Measurements from ENCODE around the gene SINHCAF. TPM values are rescaled to one million over a fixed set of nuclear protein-coding genes. Genes with fewer than 3 reads are reported as not detected.
A peak's percentile ranks its signal among the peaks of the same experiment; 100 is the strongest.

SINHCAF gene
- total and polyA plus RNA-seq, 9 of the 15 experiments (the other 6 are each of a cell fraction or from before 2014, with no cell fraction given) = 73.2 to 185 (median 110) TPM

- TF ChIP-seq BACH1 (tag; IDR thresholded peaks at IDR 0.05) (no peak), MEF2D (tag; conservative IDR thresholded peaks at IDR 0.05; ENCODE audit: low read depth) (no peak), SMARCE1 (IDR thresholded peaks at IDR 0.05) (0 out of 2 replicates have a peak, but pooled peaks have one; percentile 9), KDM4B (IDR thresholded peaks at IDR 0.05; ENCODE audit: borderline replicate concordance in 2 of 2, low read depth in 1 of 2) (no peak; a peak in 1 of 4 replicates), ZNF280B (CRISPR knock-in tag; IDR thresholded peaks at IDR 0.05) (no peak), SNAPC5 (CRISPR knock-in tag; IDR thresholded peaks at IDR 0.05) (no peak), ILF3 (IDR thresholded peaks at IDR 0.05; ENCODE audit: borderline replicate concordance) (no peak), ZBTB8A (IDR thresholded peaks at IDR 0.05; ENCODE audit: partially characterized antibody) (no peak), BCOR (IDR thresholded peaks at IDR 0.05) (no peak; the same call in 1 of the 2 replicates), PHB2 (IDR thresholded peaks at IDR 0.05; ENCODE audit: low read depth) (0 out of 2 replicates have a peak, but pooled peaks have one; percentile 12), ETV6 (IDR thresholded peaks at IDR 0.05; ENCODE audit: borderline replicate concordance in 1 of 2, low read depth in 2 of 2, low read length in 1 of 2) (no peak), ETV6 (CRISPR knock-in tag; IDR thresholded peaks at IDR 0.05; ENCODE audit: borderline replicate concordance) (no peak), ZBTB7A (IDR thresholded peaks at IDR 0.05; ENCODE audit: borderline replicate concordance, control insufficient read depth, low read depth, low read length) (peak; percentile 71; the same call in 1 of the 2 replicates), HCFC1 (IDR thresholded peaks at IDR 0.05; ENCODE audit: low read depth, low read length) (peak; percentile 31), BCL6 (CRISPR knock-in tag; IDR thresholded peaks at IDR 0.05) (no peak), ZNF444 (CRISPR knock-in tag; IDR thresholded peaks at IDR 0.05) (no peak), ARID1B (IDR thresholded peaks at IDR 0.05) (0 out of 2 replicates have a peak, but pooled peaks have one; percentile 4), MXI1 (IDR thresholded peaks at IDR 0.05; ENCODE audit: low read depth, low read length) (no peak), HNRNPLL (IDR thresholded peaks at IDR 0.05; ENCODE audit: low read depth, low read length, poor library complexity, severe bottlenecking) (peak; percentile 51), PREB (CRISPR knock-in tag; IDR thresholded peaks at IDR 0.05) (no peak), DPF2 (IDR thresholded peaks at IDR 0.05) (peak; percentile 58), DACH1 (IDR thresholded peaks at IDR 0.05; ENCODE audit: partially characterized antibody) (no peak), ZNF830 (CRISPR knock-in tag; IDR thresholded peaks at IDR 0.05) (no peak), MCM3 (IDR thresholded peaks at IDR 0.05) (no peak), PRMT5 (CRISPR knock-in tag; IDR thresholded peaks at IDR 0.05) (no peak)
Observed at GRCh38 chr12:31325877-31326631, at the start of gene SINHCAF (continued).

Measured in K562 (cell line).